ENCODE results near the gene RGS19. TPM values are rescaled to one million over a fixed set of nuclear protein-coding genes. Genes with fewer than 3 reads are reported as not detected.

The RGS19 gene
- total and polyA plus RNA-seq, 2 donors from 2014 or later, result 6.8 to 20.2 TPM

GRCh38 chr20:64082820-64083377 lies 3.6 kb upstream of the RGS19 start:
- DNase-seq, result peak in 1 of 5 donors; percentile 69
- H3K4me3 ChIP-seq (ENCODE audit: low read length in 3 of 3), result no peak overlapping the region
- H3K27ac ChIP-seq (ENCODE audit: low read depth in 2 of 2, low read length in 2 of 2), result no peak overlapping the region
- H3K27me3 ChIP-seq (ENCODE audit: control insufficient read depth, insufficient read depth, low read length), result peaks cover 6% of the 10 kb centered on the region
- no peak overlapping the region for H3K9ac ChIP-seq (ENCODE audit: low read length in 3 of 3)
- intact Hi-C loops (cut with DNase I), result no loop called here
- no peak for TF ChIP-seq CTCF (IDR thresholded peaks at IDR 0.05; ENCODE audit: borderline replicate concordance, extremely low read depth, insufficient read depth)
- FAIRE-seq, result no peak
- no peaks in the 10 kb centered on the region for H3K36me3 ChIP-seq (ENCODE audit: control insufficient read depth in 2 of 3, insufficient read depth in 3 of 3, low read length in 3 of 3)
- no peaks in the 10 kb centered on the region for H3K9me3 ChIP-seq (ENCODE audit: control insufficient read depth in 2 of 3, insufficient read depth in 1 of 3, low read length in 3 of 3)
- peaks cover 0 to 20% (median 3%) of the 10 kb centered on the region in 3 donors for H3K4me1 ChIP-seq (ENCODE audit: control insufficient read depth in 2 of 3, insufficient read depth in 2 of 3, low read depth in 1 of 3, low read length in 3 of 3)

- peaks cover 0 to 23% (median 3%) of the 10 kb centered on the region in 3 donors for H3K4me1 ChIP-seq (ENCODE audit: control insufficient read depth in 2 of 3, insufficient read depth in 2 of 3, low read depth in 1 of 3, low read length in 3 of 3)
- no peak for TF ChIP-seq CTCF (IDR thresholded peaks at IDR 0.05; ENCODE audit: borderline replicate concordance, extremely low read depth, insufficient read depth)
- intact Hi-C loops (cut with DNase I), result no loop called here
Measured at GRCh38 chr20:64082126-64082731, 2.9 kb upstream of the RGS19 start.

GRCh38 chr20:64081624-64081964 lies 2.3 kb upstream of the RGS19 start:
- Histone ChIP-seq H3K9me3 (ENCODE audit: control insufficient read depth in 2 of 3, insufficient read depth in 1 of 3, low read length in 3 of 3) (no peaks in the 10 kb centered on the region), H3K4me3 (ENCODE audit: low read length in 3 of 3) (no peak overlapping the region), H3K27ac (ENCODE audit: low read depth in 2 of 2, low read length in 2 of 2) (no peak overlapping the region), H3K4me1 (ENCODE audit: control insufficient read depth in 2 of 3, insufficient read depth in 2 of 3, low read depth in 1 of 3, low read length in 3 of 3) (peaks cover 0 to 23% (median 3%) of the 10 kb centered on the region in 3 donors), H3K27me3 (ENCODE audit: control insufficient read depth, insufficient read depth, low read length) (peaks cover 6% of the 10 kb centered on the region), H3K9ac (ENCODE audit: low read length in 3 of 3) (no peak overlapping the region), H3K36me3 (ENCODE audit: control insufficient read depth in 2 of 3, insufficient read depth in 3 of 3, low read length in 3 of 3) (no peaks in the 10 kb centered on the region)
- DNase-seq (no peak), FAIRE-seq (no peak)
- intact Hi-C loops (cut with DNase I), result no loop called here
- no peak for TF ChIP-seq CTCF (IDR thresholded peaks at IDR 0.05; ENCODE audit: borderline replicate concordance, extremely low read depth, insufficient read depth)

More at GRCh38 chr20:64082126-64082731, 2.9 kb upstream of the RGS19 start:
- Histone ChIP-seq H3K27ac (ENCODE audit: low read depth in 2 of 2, low read length in 2 of 2) (no peak overlapping the region), H3K27me3 (ENCODE audit: control insufficient read depth, insufficient read depth, low read length) (peaks cover 6% of the 10 kb centered on the region), H3K9me3 (ENCODE audit: control insufficient read depth in 2 of 3, insufficient read depth in 1 of 3, low read length in 3 of 3) (no peaks in the 10 kb centered on the region), H3K9ac (ENCODE audit: low read length in 3 of 3) (no peak overlapping the region), H3K36me3 (ENCODE audit: control insufficient read depth in 2 of 3, insufficient read depth in 3 of 3, low read length in 3 of 3) (no peaks in the 10 kb centered on the region), H3K4me3 (ENCODE audit: low read length in 3 of 3) (no peak overlapping the region)
- no peak for FAIRE-seq
- no peak for DNase-seq
